Muscle of leg (tissue), 11 donors: ENCODE results near the gene OLFML2B. TPM values are rescaled to one million over a fixed set of nuclear protein-coding genes. Genes with fewer than 3 reads are reported as not detected.

ENCODE experiments used
- DNase-seq: peaks from one replicate; pipeline ENCODE4 v3.0.0; 2013
- H3K27ac ChIP-seq: one replicate; pipeline ENCODE4 v1.5.1; 2013; ENCODE audit warnings: mild to moderate bottlenecking, low read length, control low read depth
- H3K27me3 ChIP-seq: one replicate; pipeline ENCODE4 v1.6.1; 2013; ENCODE audit warnings: low read length; ENCODE audit not compliant: control insufficient read depth, insufficient read depth
- H3K36me3 ChIP-seq: one replicate; pipeline ENCODE4 v1.6.1; 2013; ENCODE audit warnings: low read length; ENCODE audit not compliant: control insufficient read depth, insufficient read depth
- H3K4me1 ChIP-seq: one replicate; pipeline ENCODE4 v1.6.1; 2013; ENCODE audit warnings: low read length; ENCODE audit not compliant: control insufficient read depth, insufficient read depth
- H3K4me3 ChIP-seq: one replicate; pipeline ENCODE4 v1.5.1; 2013; ENCODE audit warnings: low read length, control low read depth
- H3K9me3 ChIP-seq: replicated peaks from 2 replicates; pipeline ENCODE4 v1.6.1; 2013; ENCODE audit warnings: low read depth, low read length; ENCODE audit not compliant: control insufficient read depth
- whole genome bisulfite sequencing: methylation state at CpG from one replicate; pipeline ENCODE4 v1.1.5; 2013; ENCODE audit warnings: missing lambda C conversion rate; ENCODE audit not compliant: insufficient coverage; 5-methylcytosine and 5-hydroxymethylcytosine counted together
- polyA plus RNA-seq, 8 donors: library from polyadenylated mRNA; unstranded; fragments of 120-200 nt; gene quantifications; one replicate each; pipeline versions ENCODE4 v1.2.1 to v1.2.3, GENCODE V29; 2013; ENCODE audit warnings: inconsistent platforms in 1 of 8, low replicate concordance in 1 of 8; ENCODE audit not compliant: insufficient read length in 8 of 8, insufficient read depth in 1 of 8
- total RNA-seq: library from RNA; stranded (reverse); fragments of 120-200 nt; gene quantifications from one replicate; pipeline ENCODE4 v1.2.4, GENCODE V29; 2013

OLFML2B gene
- total and polyA plus RNA-seq, 9 donors: 78.4 to 212 (median 115) TPM

DNA sequence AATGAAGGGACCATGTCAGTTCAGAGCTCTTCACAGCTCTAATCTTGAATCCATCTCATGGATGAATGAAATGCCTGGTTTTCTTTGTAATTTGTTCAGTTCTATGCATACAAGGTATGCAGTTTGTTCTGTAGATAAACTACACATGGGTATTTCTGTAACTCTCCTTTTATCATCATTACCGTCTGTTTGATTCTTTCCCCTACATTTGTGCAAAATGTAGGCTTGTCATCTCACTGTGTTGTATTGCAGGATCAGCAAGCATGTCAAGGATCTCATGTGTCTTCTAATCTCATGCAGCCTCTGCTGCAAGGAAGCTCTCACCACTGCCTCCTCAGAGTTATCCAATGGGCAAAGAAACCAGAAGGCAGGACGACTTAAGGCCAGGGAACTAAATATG lies 79.3 kb downstream of the OLFML2B start:
- Histone ChIP-seq H3K27ac (no peak overlapping the region), H3K4me3 (no peak overlapping the region), H3K36me3 (peaks cover 6% of the 10 kb centered on the region), H3K27me3 (no peaks in the 10 kb centered on the region), H3K9me3 (no peaks in the 10 kb centered on the region), H3K4me1 (peaks cover 15% of the 10 kb centered on the region)
- no peak for DNase-seq
- no CpG with 5 or more reads among the region's 2 CpGs for WGBS

DNA sequence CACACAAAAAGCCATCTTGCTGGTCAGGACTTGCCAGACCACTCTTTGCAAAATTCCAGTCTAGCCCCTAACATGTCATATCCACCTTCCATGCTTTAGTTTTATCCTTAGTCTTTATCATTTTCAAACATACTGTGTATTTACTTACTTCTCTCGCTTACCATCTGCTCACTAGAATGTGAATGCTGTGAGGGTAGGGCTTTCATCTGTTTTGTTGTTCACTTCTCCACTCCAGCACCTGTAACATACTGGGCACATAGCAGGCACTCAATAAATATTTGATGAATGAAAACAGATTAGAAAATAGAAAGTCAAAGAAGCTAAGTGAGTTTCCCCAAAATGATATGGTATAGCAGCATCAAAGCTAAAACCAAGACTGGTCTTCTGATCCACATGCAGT lies 79.9 kb downstream of the OLFML2B start:
- Histone ChIP-seq H3K4me3 (no peak overlapping the region), H3K4me1 (peaks cover 11% of the 10 kb centered on the region), H3K27ac (no peak overlapping the region), H3K27me3 (no peaks in the 10 kb centered on the region), H3K9me3 (no peaks in the 10 kb centered on the region), H3K36me3 (peaks cover 6% of the 10 kb centered on the region)
- no CpG with 5 or more reads among the region's 1 CpG for WGBS
- no peak for DNase-seq

DNA sequence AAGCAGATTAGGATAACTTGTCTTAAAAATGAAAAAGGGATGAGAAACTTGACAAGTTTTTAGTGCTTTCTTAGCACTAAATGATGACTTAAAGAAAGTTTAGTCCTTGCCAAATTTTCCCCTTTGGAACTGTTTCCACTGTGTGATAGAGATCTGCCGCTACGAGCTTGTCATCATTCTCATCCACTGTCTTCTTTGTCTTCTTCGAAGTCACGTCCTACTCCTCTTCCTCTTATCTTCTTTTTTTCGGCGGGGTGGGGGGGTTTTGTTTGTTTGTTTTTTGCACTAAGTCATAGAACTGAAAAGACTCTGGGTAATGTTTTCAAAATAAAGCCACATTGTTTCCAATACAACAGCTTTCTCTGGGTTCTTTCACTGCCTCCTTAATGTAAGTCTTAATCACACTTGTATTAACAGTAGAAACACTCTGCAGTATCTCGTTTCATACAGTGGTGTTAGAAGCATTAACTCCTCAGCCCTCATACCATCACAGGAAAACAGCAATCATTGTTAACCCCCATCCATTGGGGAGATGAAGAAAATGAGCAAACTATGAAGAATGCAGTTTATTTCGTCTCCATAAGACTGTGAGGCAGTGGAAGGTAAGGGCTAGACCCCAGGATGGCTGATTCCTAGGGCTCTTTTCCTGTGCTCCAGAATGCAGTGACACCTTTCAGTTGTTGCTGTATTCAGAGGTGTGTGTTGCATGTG lies 81.8 kb downstream of the OLFML2B start:
- H3K4me1 ChIP-seq: peaks cover 6% of the 10 kb centered on the region
- H3K4me3 ChIP-seq: no peak overlapping the region
- no peaks in the 10 kb centered on the region for H3K27me3 ChIP-seq
- no CpG with 5 or more reads among the region's 8 CpGs for WGBS
- no peaks in the 10 kb centered on the region for H3K9me3 ChIP-seq
- H3K27ac ChIP-seq: no peak overlapping the region
- peaks cover 6% of the 10 kb centered on the region for H3K36me3 ChIP-seq
- no peak for DNase-seq

GRCh38 chr1:161940866-161941591 lies 82.6 kb downstream of the OLFML2B start:
- 100% methylated on average over 1 of the region's 3 CpGs for WGBS
- H3K27me3 ChIP-seq: no peaks in the 10 kb centered on the region
- H3K4me1 ChIP-seq: peaks cover 4% of the 10 kb centered on the region
- H3K9me3 ChIP-seq: no peaks in the 10 kb centered on the region
- H3K4me3 ChIP-seq: no peak overlapping the region
- no peak for DNase-seq
- no peak overlapping the region for H3K27ac ChIP-seq
- H3K36me3 ChIP-seq: peaks cover 6% of the 10 kb centered on the region

- no peaks in the 10 kb centered on the region for H3K4me1 ChIP-seq
Observed at GRCh38 chr1:161936786-161937185, 86.9 kb downstream of the OLFML2B start.

DNA sequence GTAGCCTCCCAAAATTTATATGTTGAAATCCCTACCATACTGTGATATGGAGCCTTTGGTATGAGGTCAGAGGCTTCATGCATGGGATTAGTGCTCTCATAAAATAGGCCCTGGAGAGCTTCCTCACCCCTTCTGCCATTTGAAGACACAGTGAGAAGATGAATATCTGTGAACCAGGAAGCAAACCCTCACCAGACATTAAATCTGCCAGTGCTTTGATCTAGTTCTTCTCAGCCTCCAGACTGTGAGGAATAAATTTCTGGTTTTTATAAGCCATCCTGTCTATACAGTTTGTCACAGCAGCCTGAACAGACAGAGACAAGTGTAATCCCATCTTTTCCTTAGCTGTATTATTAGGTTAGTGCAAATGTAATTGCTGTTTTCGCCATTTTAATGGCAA lies 88.4 kb downstream of the OLFML2B start:
- DNase-seq: no peak
- H3K27me3 ChIP-seq: no peaks in the 10 kb centered on the region
- H3K9me3 ChIP-seq: no peaks in the 10 kb centered on the region
- H3K36me3 ChIP-seq: no peaks in the 10 kb centered on the region
- no peak overlapping the region for H3K27ac ChIP-seq
- no peak overlapping the region for H3K4me3 ChIP-seq
- H3K4me1 ChIP-seq: no peaks in the 10 kb centered on the region
- no CpG with 5 or more reads among the region's 1 CpG for WGBS

More at GRCh38 chr1:161936786-161937185, 86.9 kb downstream of the OLFML2B start:
- H3K36me3 ChIP-seq: no peaks in the 10 kb centered on the region
- H3K9me3 ChIP-seq: no peaks in the 10 kb centered on the region
- H3K27ac ChIP-seq: no peak overlapping the region
- no peak overlapping the region for H3K4me3 ChIP-seq
- DNase-seq: no peak
- 76% methylated on average over 1 of the region's 2 CpGs for WGBS
- no peaks in the 10 kb centered on the region for H3K27me3 ChIP-seq

GRCh38 chr1:161933592-161934588 lies 89.8 kb downstream of the OLFML2B start:
- H3K4me3 ChIP-seq: no peak overlapping the region
- no peaks in the 10 kb centered on the region for H3K36me3 ChIP-seq
- no CpG with 5 or more reads among the region's 6 CpGs for WGBS
- no peaks in the 10 kb centered on the region for H3K27me3 ChIP-seq
- H3K9me3 ChIP-seq: no peaks in the 10 kb centered on the region
- no peaks in the 10 kb centered on the region for H3K4me1 ChIP-seq
- no peak overlapping the region for H3K27ac ChIP-seq
- DNase-seq: peak; percentile 60

Other genes with a start within 250 kb of the OLFML2B start
- gene NOS1AP, start 45.8 kb upstream of the OLFML2B start, total RNA-seq: 0.40 TPM
- 1 to 10 TPM in 3 of 8 donors, under 1 TPM in 5; 0.54 to 1.8 (median 0.90) TPM for gene NOS1AP, start 45.8 kb upstream of the OLFML2B start, polyA plus RNA-seq